Measurements from ENCODE around the gene DPCD. TPM values are rescaled to one million over a fixed set of nuclear protein-coding genes. Genes with fewer than 3 reads are reported as not detected.

DPCD gene
- total and polyA plus RNA-seq, 10 of the 15 experiments (the other 5 are each of a cell fraction or from before 2014, with no cell fraction given) = 9.7 to 50.9 (median 26.3) TPM

DNA sequence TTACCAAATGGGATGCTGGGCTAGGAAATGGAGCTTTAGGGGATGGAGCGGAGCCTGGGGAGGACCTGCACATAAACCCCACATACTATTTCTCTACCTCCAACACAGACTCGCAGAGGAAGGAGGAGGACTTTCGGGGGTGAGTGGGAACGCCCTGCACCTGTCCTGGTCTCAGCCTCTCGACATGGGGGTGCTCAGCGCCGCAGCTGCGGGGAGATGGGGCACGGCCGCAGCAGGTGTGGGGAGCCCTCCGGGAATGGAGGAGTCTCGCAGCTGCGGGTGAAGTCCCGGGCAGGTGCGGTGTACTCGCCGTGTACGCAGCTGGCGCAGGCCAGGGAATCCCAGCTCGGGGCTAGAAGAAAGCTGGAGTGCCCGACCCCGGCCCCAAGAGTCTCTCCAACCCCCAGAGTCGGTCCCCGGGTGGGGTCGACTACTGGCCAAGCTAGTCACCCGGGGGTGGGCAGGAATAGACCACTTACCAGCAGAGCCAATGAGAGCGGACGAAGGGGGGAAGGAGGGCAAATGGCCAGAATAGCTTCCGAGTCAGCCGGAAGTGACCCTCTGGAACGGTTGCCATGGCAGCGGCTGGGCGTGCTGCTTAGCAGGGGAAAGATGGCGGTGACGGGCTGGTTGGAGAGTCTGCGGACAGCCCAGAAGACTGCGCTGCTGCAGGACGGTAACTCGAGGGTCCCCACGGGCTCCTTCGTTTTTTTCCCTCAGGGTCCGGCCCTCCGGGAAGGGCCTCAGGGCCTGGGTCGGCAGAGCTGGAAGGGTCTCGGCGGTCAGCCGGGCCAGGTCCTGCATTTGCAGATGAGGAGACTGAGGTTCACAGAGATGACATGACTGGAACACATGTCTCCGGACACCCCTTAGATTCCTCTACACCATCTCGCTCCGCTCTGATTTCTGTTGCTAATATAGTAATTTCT is at the start of gene DPCD, which contains the start of gene POLL (continued):
- no peak for TF ChIP-seq STAT1 (conservative IDR thresholded peaks at IDR 0.05)
- TF ChIP-seq YY1 (IDR thresholded peaks at IDR 0.05; ENCODE audit: low read depth, low read length) = peak; percentile 97
- TF ChIP-seq CEBPB (IDR thresholded peaks at IDR 0.05; ENCODE audit: borderline replicate concordance in 1 of 2, low read depth in 2 of 2, low read length in 2 of 2) = no peak
- TF ChIP-seq DPF2 (IDR thresholded peaks at IDR 0.05) = no peak
- TF ChIP-seq POLR2AphosphoS5 (IDR thresholded peaks at IDR 0.05; ENCODE audit: low read length) = peak; percentile 49; the same call in 1 of the 2 replicates
- TF ChIP-seq, protein P1, sequence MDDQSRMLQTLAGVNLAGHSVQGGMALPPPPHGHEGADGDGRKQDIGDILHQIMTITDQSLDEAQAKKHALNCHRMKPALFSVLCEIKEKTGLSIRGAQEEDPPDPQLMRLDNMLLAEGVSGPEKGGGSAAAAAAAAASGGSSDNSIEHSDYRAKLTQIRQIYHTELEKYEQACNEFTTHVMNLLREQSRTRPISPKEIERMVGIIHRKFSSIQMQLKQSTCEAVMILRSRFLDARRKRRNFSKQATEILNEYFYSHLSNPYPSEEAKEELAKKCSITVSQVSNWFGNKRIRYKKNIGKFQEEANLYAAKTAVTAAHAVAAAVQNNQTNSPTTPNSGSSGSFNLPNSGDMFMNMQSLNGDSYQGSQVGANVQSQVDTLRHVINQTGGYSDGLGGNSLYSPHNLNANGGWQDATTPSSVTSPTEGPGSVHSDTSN (IDR thresholded peaks at IDR 0.05; ENCODE audit: insufficient replicate concordance, low read depth, low read length) = no peak
- peak; percentile 83; the same call in 1 of the 2 replicates for TF ChIP-seq CHD2 (IDR thresholded peaks at IDR 0.05; ENCODE audit: borderline replicate concordance, low read depth, low read length)
- peak; percentile 64 for TF ChIP-seq IKZF1 (conservative IDR thresholded peaks at IDR 0.05)
- TF ChIP-seq NR2C1 (IDR thresholded peaks at IDR 0.05) = peak; percentile 99
- TF ChIP-seq, protein P2, sequence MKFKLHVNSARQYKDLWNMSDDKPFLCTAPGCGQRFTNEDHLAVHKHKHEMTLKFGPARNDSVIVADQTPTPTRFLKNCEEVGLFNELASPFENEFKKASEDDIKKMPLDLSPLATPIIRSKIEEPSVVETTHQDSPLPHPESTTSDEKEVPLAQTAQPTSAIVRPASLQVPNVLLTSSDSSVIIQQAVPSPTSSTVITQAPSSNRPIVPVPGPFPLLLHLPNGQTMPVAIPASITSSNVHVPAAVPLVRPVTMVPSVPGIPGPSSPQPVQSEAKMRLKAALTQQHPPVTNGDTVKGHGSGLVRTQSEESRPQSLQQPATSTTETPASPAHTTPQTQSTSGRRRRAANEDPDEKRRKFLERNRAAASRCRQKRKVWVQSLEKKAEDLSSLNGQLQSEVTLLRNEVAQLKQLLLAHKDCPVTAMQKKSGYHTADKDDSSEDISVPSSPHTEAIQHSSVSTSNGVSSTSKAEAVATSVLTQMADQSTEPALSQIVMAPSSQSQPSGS (IDR thresholded peaks at IDR 0.05; ENCODE audit: low read length) = no peak
- TF ChIP-seq NFIC (IDR thresholded peaks at IDR 0.05; ENCODE audit: low read depth, low read length) = no peak
- TF ChIP-seq, protein P3, sequence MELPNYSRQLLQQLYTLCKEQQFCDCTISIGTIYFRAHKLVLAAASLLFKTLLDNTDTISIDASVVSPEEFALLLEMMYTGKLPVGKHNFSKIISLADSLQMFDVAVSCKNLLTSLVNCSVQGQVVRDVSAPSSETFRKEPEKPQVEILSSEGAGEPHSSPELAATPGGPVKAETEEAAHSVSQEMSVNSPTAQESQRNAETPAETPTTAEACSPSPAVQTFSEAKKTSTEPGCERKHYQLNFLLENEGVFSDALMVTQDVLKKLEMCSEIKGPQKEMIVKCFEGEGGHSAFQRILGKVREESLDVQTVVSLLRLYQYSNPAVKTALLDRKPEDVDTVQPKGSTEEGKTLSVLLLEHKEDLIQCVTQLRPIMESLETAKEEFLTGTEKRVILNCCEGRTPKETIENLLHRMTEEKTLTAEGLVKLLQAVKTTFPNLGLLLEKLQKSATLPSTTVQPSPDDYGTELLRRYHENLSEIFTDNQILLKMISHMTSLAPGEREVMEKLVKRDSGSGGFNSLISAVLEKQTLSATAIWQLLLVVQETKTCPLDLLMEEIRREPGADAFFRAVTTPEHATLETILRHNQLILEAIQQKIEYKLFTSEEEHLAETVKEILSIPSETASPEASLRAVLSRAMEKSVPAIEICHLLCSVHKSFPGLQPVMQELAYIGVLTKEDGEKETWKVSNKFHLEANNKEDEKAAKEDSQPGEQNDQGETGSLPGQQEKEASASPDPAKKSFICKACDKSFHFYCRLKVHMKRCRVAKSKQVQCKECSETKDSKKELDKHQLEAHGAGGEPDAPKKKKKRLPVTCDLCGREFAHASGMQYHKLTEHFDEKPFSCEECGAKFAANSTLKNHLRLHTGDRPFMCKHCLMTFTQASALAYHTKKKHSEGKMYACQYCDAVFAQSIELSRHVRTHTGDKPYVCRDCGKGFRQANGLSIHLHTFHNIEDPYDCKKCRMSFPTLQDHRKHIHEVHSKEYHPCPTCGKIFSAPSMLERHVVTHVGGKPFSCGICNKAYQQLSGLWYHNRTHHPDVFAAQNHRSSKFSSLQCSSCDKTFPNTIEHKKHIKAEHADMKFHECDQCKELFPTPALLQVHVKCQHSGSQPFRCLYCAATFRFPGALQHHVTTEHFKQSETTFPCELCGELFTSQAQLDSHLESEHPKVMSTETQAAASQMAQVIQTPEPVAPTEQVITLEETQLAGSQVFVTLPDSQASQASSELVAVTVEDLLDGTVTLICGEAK (IDR thresholded peaks at IDR 0.05; ENCODE audit: borderline replicate concordance) = peak; percentile 98
- TF ChIP-seq ATF7 (IDR thresholded peaks at IDR 0.05; ENCODE audit: low read depth) = peak; percentile 57; the same call in 1 of the 2 replicates
- TF ChIP-seq, protein P4, sequence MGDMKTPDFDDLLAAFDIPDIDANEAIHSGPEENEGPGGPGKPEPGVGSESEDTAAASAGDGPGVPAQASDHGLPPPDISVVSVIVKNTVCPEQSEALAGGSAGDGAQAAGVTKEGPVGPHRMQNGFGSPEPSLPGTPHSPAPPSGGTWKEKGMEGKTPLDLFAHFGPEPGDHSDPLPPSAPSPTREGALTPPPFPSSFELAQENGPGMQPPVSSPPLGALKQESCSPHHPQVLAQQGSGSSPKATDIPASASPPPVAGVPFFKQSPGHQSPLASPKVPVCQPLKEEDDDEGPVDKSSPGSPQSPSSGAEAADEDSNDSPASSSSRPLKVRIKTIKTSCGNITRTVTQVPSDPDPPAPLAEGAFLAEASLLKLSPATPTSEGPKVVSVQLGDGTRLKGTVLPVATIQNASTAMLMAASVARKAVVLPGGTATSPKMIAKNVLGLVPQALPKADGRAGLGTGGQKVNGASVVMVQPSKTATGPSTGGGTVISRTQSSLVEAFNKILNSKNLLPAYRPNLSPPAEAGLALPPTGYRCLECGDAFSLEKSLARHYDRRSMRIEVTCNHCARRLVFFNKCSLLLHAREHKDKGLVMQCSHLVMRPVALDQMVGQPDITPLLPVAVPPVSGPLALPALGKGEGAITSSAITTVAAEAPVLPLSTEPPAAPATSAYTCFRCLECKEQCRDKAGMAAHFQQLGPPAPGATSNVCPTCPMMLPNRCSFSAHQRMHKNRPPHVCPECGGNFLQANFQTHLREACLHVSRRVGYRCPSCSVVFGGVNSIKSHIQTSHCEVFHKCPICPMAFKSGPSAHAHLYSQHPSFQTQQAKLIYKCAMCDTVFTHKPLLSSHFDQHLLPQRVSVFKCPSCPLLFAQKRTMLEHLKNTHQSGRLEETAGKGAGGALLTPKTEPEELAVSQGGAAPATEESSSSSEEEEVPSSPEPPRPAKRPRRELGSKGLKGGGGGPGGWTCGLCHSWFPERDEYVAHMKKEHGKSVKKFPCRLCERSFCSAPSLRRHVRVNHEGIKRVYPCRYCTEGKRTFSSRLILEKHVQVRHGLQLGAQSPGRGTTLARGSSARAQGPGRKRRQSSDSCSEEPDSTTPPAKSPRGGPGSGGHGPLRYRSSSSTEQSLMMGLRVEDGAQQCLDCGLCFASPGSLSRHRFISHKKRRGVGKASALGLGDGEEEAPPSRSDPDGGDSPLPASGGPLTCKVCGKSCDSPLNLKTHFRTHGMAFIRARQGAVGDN (IDR thresholded peaks at IDR 0.05) = no peak
- TF ChIP-seq BCL11A (IDR thresholded peaks at IDR 0.05; ENCODE audit: low read depth, low read length) = no peak
- peak; percentile 76 for TF ChIP-seq HCFC1 (IDR thresholded peaks at IDR 0.05; ENCODE audit: low read length)
- TF ChIP-seq RAD51 (IDR thresholded peaks at IDR 0.05) = no peak
- no peak for TF ChIP-seq TARDBP (IDR thresholded peaks at IDR 0.05; ENCODE audit: borderline replicate concordance)
- peak; percentile 43 for TF ChIP-seq SP1 (IDR thresholded peaks at IDR 0.05; ENCODE audit: low read depth, low read length)

Data from GM12878 (cell line).